Ascending aorta (tissue), 2 donors: ENCODE measurements around the gene ST8SIA1. TPM values are rescaled to one million over a fixed set of nuclear protein-coding genes. Genes with fewer than 3 reads are reported as not detected.

Source experiments
- DNase-seq, 2 donors: peaks; one replicate each; pipeline ENCODE4 v3.0.0-alpha.2; 2019; ENCODE audit warnings: low spot score in 2 of 2
- H3K27ac ChIP-seq, 2 donors: fragments of 200-600 bp; sonication (generic); one replicate each; pipeline ENCODE4 v1.5.1; 2016 to 2017; ENCODE audit warnings: mild to moderate bottlenecking in 1 of 2
- H3K27me3 ChIP-seq: fragments of 200-600 bp; sonication (generic); one replicate; pipeline ENCODE4 v1.5.1; 2017
- H3K36me3 ChIP-seq, 2 donors: fragments of 200-600 bp; sonication (generic); one replicate each; pipeline ENCODE4 v1.5.1; 2016
- H3K4me1 ChIP-seq, 2 donors: fragments of 200-600 bp; sonication (generic); one replicate each; pipeline ENCODE4 v1.5.1; 2016 to 2017; ENCODE audit warnings: mild to moderate bottlenecking in 1 of 2
- H3K4me3 ChIP-seq, 2 donors: fragments of 200-600 bp; sonication (generic); one replicate each; pipeline ENCODE4 v1.5.1; 2016 to 2017; ENCODE audit warnings: mild to moderate bottlenecking in 1 of 2
- H3K9me3 ChIP-seq, 2 donors: fragments of 200-600 bp; sonication (generic); one replicate each; pipeline ENCODE4 v1.5.1; 2016
- CTCF ChIP-seq, 3 experiments: fragments of 200-600 bp in 2 of 3; fragments of 450-650 bp in 1 of 3; sonication (generic) in 2 of 3; IDR thresholded peaks; one replicate each; pipeline ENCODE4 v1.5.1; 2016 to 2019; ENCODE audit warnings: antibody characterized with exemption in 3 of 3, mild to moderate bottlenecking in 1 of 3, moderate library complexity in 1 of 3
- intact Hi-C: fragments of 100-400 bp; cut with DNase I; formaldehyde crosslinking; loops from one replicate; pipeline ENCODE4 v1.15.1; 2023
- total RNA-seq: library from RNA; depleted of rRNA; stranded (reverse); fragments of >200 nt; gene quantifications from one replicate; pipeline ENCODE4 v1.1.0, GENCODE V29; 2016

Gene ST8SIA1
- total RNA-seq, 1 donor from 2014 or later, result 9.7 TPM

GRCh38 chr12:22282283-22282682, 52.2 kb downstream of the ST8SIA1 start:
- H3K36me3 ChIP-seq, result no peaks in the 10 kb centered on the region
- no peak for TF ChIP-seq CTCF (IDR thresholded peaks at IDR 0.05)
- H3K9me3 ChIP-seq, result no peaks in the 10 kb centered on the region
- peak overlapping the region; percentile 23 to 43 for H3K4me3 ChIP-seq
- intact Hi-C loops, result no loop called here
- DNase-seq, result no peak
- peaks cover 4 to 7% of the 10 kb centered on the region in 2 donors for H3K4me1 ChIP-seq
- no peaks in the 10 kb centered on the region for H3K27me3 ChIP-seq
- peak overlapping the region; percentile 68 to 80 for H3K27ac ChIP-seq

GRCh38 chr12:22276867-22277266, 57.6 kb downstream of the ST8SIA1 start:
- TF ChIP-seq CTCF (IDR thresholded peaks at IDR 0.05), result no peak
- H3K27ac ChIP-seq, result peak overlapping the region; percentile 56 to 86
- H3K9me3 ChIP-seq, result no peaks in the 10 kb centered on the region
- intact Hi-C loops, result loop anchor here (5.0 to 10.0 kb wide), 2 partner anchors 55 to 348 kb away; partner anchors contain the start of genes ETNK1 and ST8SIA1
- no peaks in the 10 kb centered on the region for H3K27me3 ChIP-seq
- no peak overlapping the region for H3K4me3 ChIP-seq
- H3K4me1 ChIP-seq, result peaks cover 0 to 22% of the 10 kb centered on the region in 2 donors
- DNase-seq, result no peak
- no peaks in the 10 kb centered on the region for H3K36me3 ChIP-seq

- no peaks in the 10 kb centered on the region for H3K27me3 ChIP-seq
- no peaks in the 10 kb centered on the region for H3K9me3 ChIP-seq
- TF ChIP-seq CTCF (IDR thresholded peaks at IDR 0.05), result no peak
- H3K27ac ChIP-seq, result peak overlapping the region; percentile 56 to 86
- peaks cover 0 to 25% of the 10 kb centered on the region in 2 donors for H3K4me1 ChIP-seq
- intact Hi-C loops, result loop anchor here (5.0 to 10.0 kb wide), 2 partner anchors 56 to 348 kb away; partner anchors contain the start of genes ETNK1 and ST8SIA1
- no peaks in the 10 kb centered on the region for H3K36me3 ChIP-seq
- DNase-seq, result no peak
- H3K4me3 ChIP-seq, result no peak overlapping the region
These were observed 58.2 kb downstream of the ST8SIA1 start for GRCh38 chr12:22276313-22276712.

- no peaks in the 10 kb centered on the region for H3K27me3 ChIP-seq
- no peak overlapping the region for H3K4me3 ChIP-seq
- peak; percentile 66 to 97 for DNase-seq
- intact Hi-C loops, result loop anchor here (5.0 to 10.0 kb wide), 2 partner anchors 56 to 349 kb away; partner anchors contain the start of genes ETNK1 and ST8SIA1
- no peaks in the 10 kb centered on the region for H3K36me3 ChIP-seq
- peak overlapping the region; percentile 56 to 86 for H3K27ac ChIP-seq
- H3K4me1 ChIP-seq, result peaks cover 0 to 30% of the 10 kb centered on the region in 2 donors
- TF ChIP-seq CTCF (IDR thresholded peaks at IDR 0.05), result no peak
- no peaks in the 10 kb centered on the region for H3K9me3 ChIP-seq
These were observed 58.7 kb downstream of the ST8SIA1 start for GRCh38 chr12:22275843-22276242.

GRCh38 chr12:22272335-22273151, 62.0 kb downstream of the ST8SIA1 start:
- H3K9me3 ChIP-seq, result no peaks in the 10 kb centered on the region
- no peaks in the 10 kb centered on the region for H3K27me3 ChIP-seq
- intact Hi-C loops, result loop anchor here (5.0 to 10.0 kb wide), 2 partner anchors 45 to 352 kb away; partner anchors contain the start of gene ETNK1
- no peak overlapping the region for H3K4me3 ChIP-seq
- peak overlapping the region; percentile 9 to 48 for H3K27ac ChIP-seq
- no peaks in the 10 kb centered on the region for H3K36me3 ChIP-seq
- TF ChIP-seq CTCF (IDR thresholded peaks at IDR 0.05), result no peak
- H3K4me1 ChIP-seq, result peaks cover 0 to 32% of the 10 kb centered on the region in 2 donors
- no peak for DNase-seq
